NB4 (cell line): Measurements from ENCODE around the gene NSD1.

Experiments used
- DNase-seq: peaks from one replicate; pipeline ENCODE4 v3.0.0; 2010; ENCODE audit warnings: low read depth
- H3K4me3 ChIP-seq: one replicate; pipeline ENCODE4 v1.5.1; 2011; ENCODE audit warnings: mild to moderate bottlenecking, low read depth, low read length, moderate library complexity
- MYC ChIP-seq: IDR thresholded peaks from 2 replicates; pipeline ENCODE4 v1.6.1; 2011; ENCODE audit warnings: low read depth, low read length
- POLR2A ChIP-seq: IDR thresholded peaks from 2 replicates; pipeline ENCODE4 v1.6.1; 2011; ENCODE audit warnings: mild to moderate bottlenecking; ENCODE audit not compliant: insufficient read length; ENCODE audit errors: extremely low read depth
- TF ChIP-seq, protein P1 (sequence below): IDR thresholded peaks from 2 replicates; pipeline ENCODE4 v1.6.1; 2011; ENCODE audit warnings: low read depth, low read length
- TF ChIP-seq, protein P2 (sequence below): IDR thresholded peaks from one replicate; pipeline ENCODE4 v1.5.1; 2012; ENCODE audit warnings: low read depth, low read length

NSD1 gene

GRCh38 chr5:177228751-177229150 lies 95.2 kb downstream of the NSD1 start:
- TF ChIP-seq, protein P1, sequence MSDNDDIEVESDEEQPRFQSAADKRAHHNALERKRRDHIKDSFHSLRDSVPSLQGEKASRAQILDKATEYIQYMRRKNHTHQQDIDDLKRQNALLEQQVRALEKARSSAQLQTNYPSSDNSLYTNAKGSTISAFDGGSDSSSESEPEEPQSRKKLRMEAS: no peak
- TF ChIP-seq POLR2A (no peak), MYC (no peak)
- TF ChIP-seq, protein P2, sequence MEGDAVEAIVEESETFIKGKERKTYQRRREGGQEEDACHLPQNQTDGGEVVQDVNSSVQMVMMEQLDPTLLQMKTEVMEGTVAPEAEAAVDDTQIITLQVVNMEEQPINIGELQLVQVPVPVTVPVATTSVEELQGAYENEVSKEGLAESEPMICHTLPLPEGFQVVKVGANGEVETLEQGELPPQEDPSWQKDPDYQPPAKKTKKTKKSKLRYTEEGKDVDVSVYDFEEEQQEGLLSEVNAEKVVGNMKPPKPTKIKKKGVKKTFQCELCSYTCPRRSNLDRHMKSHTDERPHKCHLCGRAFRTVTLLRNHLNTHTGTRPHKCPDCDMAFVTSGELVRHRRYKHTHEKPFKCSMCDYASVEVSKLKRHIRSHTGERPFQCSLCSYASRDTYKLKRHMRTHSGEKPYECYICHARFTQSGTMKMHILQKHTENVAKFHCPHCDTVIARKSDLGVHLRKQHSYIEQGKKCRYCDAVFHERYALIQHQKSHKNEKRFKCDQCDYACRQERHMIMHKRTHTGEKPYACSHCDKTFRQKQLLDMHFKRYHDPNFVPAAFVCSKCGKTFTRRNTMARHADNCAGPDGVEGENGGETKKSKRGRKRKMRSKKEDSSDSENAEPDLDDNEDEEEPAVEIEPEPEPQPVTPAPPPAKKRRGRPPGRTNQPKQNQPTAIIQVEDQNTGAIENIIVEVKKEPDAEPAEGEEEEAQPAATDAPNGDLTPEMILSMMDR: no peak
- no peak for DNase-seq
- no peak overlapping the region for H3K4me3 ChIP-seq

GRCh38 chr5:177230660-177231059 lies 97.1 kb downstream of the NSD1 start:
- no peak overlapping the region for H3K4me3 ChIP-seq
- TF ChIP-seq MYC: no peak
- TF ChIP-seq, protein P1: no peak
- TF ChIP-seq, protein P2: no peak
- no peak for TF ChIP-seq POLR2A
- no peak for DNase-seq

GRCh38 chr5:177231479-177232250 lies 98.1 kb downstream of the NSD1 start:
- TF ChIP-seq, protein P2: no peak
- TF ChIP-seq POLR2A (no peak), MYC (no peak)
- TF ChIP-seq, protein P1: no peak
- no peak for DNase-seq
- no peak overlapping the region for H3K4me3 ChIP-seq

- TF ChIP-seq MYC (no peak), POLR2A (no peak)
- TF ChIP-seq, protein P2: no peak
- TF ChIP-seq, protein P1: no peak
- DNase-seq: no peak
- no peak overlapping the region for H3K4me3 ChIP-seq
Observed at GRCh38 chr5:177232358-177232757, 98.8 kb downstream of the NSD1 start.

GRCh38 chr5:177232761-177233160 lies 99.2 kb downstream of the NSD1 start:
- no peak for DNase-seq
- no peak overlapping the region for H3K4me3 ChIP-seq
- TF ChIP-seq POLR2A (no peak), MYC (no peak)
- TF ChIP-seq, protein P2: no peak
- TF ChIP-seq, protein P1: no peak
